Mesenchymal stem cell (in vitro differentiated cells and primary cell): Measurements from ENCODE around the gene UPK1A.
A peak's percentile ranks its signal among the peaks of the same experiment; 100 is the strongest.

Source experiments
- DNase-seq: peaks from one replicate; pipeline ENCODE4 v3.0.0-alpha.2; 2013
- H2AFZ ChIP-seq: one replicate; pipeline ENCODE4 v1.6.1; 2013; ENCODE audit warnings: low read depth, mild to moderate bottlenecking, control low read depth, inconsistent platforms, low read length, moderate library complexity
- H2AK5ac ChIP-seq: 2 replicates; pipeline ENCODE4 v1.6.1; 2013; ENCODE audit warnings: low read length, moderate library complexity, mild to moderate bottlenecking, inconsistent platforms; ENCODE audit not compliant: severe bottlenecking
- H2BK120ac ChIP-seq: one replicate; pipeline ENCODE4 v1.6.1; 2013; ENCODE audit warnings: low read depth, mild to moderate bottlenecking, inconsistent platforms, low read length, moderate library complexity
- H2BK12ac ChIP-seq, 2 experiments: one replicate each; pipeline ENCODE4 v1.6.1; 2013; ENCODE audit warnings: inconsistent platforms in 2 of 2, low read length in 2 of 2, mild to moderate bottlenecking in 2 of 2, moderate library complexity in 2 of 2, control low read depth in 1 of 2
- H2BK15ac ChIP-seq: one replicate; pipeline ENCODE4 v1.6.1; 2013; ENCODE audit warnings: mild to moderate bottlenecking, low read depth, inconsistent platforms; ENCODE audit not compliant: poor library complexity, severe bottlenecking
- H2BK5ac ChIP-seq: 2 replicates; pipeline ENCODE4 v1.6.1; 2013; ENCODE audit warnings: low read depth, mild to moderate bottlenecking, low read length, control low read depth, inconsistent platforms; ENCODE audit not compliant: poor library complexity, severe bottlenecking
- H3K14ac ChIP-seq, 2 experiments: one replicate each; pipeline ENCODE4 v1.6.1; 2013; ENCODE audit warnings: inconsistent platforms in 2 of 2, low read length in 2 of 2, control low read depth in 1 of 2, mild to moderate bottlenecking in 1 of 2, moderate library complexity in 1 of 2
- H3K18ac ChIP-seq, 2 experiments: one replicate each; pipeline ENCODE4 v1.6.1; 2013; ENCODE audit warnings: inconsistent platforms in 2 of 2, low read length in 2 of 2, control low read depth in 1 of 2, low read depth in 1 of 2, mild to moderate bottlenecking in 1 of 2
- H3K23ac ChIP-seq, 2 experiments: one replicate each; pipeline ENCODE4 v1.6.1; 2013; ENCODE audit warnings: inconsistent platforms in 2 of 2, low read length in 2 of 2, mild to moderate bottlenecking in 2 of 2, moderate library complexity in 2 of 2, control low read depth in 1 of 2
- H3K27ac ChIP-seq: 2 replicates; pipeline ENCODE4 v1.5.1; 2013; ENCODE audit warnings: mild to moderate bottlenecking, moderate library complexity, low read length, control low read depth, inconsistent platforms; ENCODE audit not compliant: poor library complexity, severe bottlenecking
- H3K27me3 ChIP-seq, 2 experiments: 2 replicates each; pipeline versions ENCODE4 v1.6.1 to v1.7.0; 2013; ENCODE audit warnings: low read length in 2 of 2, mild to moderate bottlenecking in 2 of 2, moderate library complexity in 2 of 2, control low read depth in 1 of 2, inconsistent platforms in 1 of 2; ENCODE audit not compliant: control insufficient read depth in 1 of 2, insufficient read depth in 1 of 2
- H3K36me3 ChIP-seq, 2 experiments: 2 replicates each; pipeline versions ENCODE4 v1.6.1 to v1.7.0; 2013; ENCODE audit warnings: low read length in 2 of 2, control low read depth in 1 of 2, inconsistent platforms in 1 of 2, low read depth in 1 of 2, mild to moderate bottlenecking in 1 of 2; ENCODE audit not compliant: insufficient read depth in 2 of 2, control insufficient read depth in 1 of 2
- H3K4ac ChIP-seq, 2 experiments: one replicate each; pipeline ENCODE4 v1.6.1; 2013; ENCODE audit warnings: inconsistent platforms in 2 of 2, low read length in 2 of 2, mild to moderate bottlenecking in 2 of 2, moderate library complexity in 2 of 2, control low read depth in 1 of 2, low read depth in 1 of 2
- H3K4me1 ChIP-seq: 2 replicates; pipeline ENCODE4 v1.6.1; 2013; ENCODE audit warnings: low read depth, low read length, control low read depth; ENCODE audit not compliant: control insufficient read depth, insufficient read depth
- H3K4me2 ChIP-seq: 2 replicates; pipeline ENCODE4 v1.6.1; 2013; ENCODE audit warnings: low read length, mild to moderate bottlenecking, inconsistent platforms; ENCODE audit not compliant: poor library complexity, severe bottlenecking
- H3K4me3 ChIP-seq, 2 experiments: 2 replicates each; pipeline versions ENCODE4 v1.5.1 to v1.7.0; 2013; ENCODE audit warnings: low read length in 2 of 2, mild to moderate bottlenecking in 2 of 2, control low read depth in 1 of 2, low read depth in 1 of 2; ENCODE audit not compliant: insufficient read depth in 1 of 2
- H3K79me1 ChIP-seq: replicated peaks from 2 replicates; pipeline ENCODE4 v1.6.1; 2013; ENCODE audit warnings: mild to moderate bottlenecking, control low read depth, low read length, inconsistent platforms; ENCODE audit not compliant: poor library complexity, severe bottlenecking
- H3K9ac ChIP-seq: 2 replicates; pipeline ENCODE4 v1.7.0; 2013; ENCODE audit warnings: mild to moderate bottlenecking, low read length, moderate library complexity
- H3K9me3 ChIP-seq: 2 replicates; pipeline ENCODE4 v1.7.0; 2013; ENCODE audit warnings: mild to moderate bottlenecking, low read length; ENCODE audit not compliant: control insufficient read depth
- H4K8ac ChIP-seq: one replicate; pipeline ENCODE4 v1.6.1; 2013; ENCODE audit warnings: inconsistent platforms, mild to moderate bottlenecking, low read length, moderate library complexity
- H4K91ac ChIP-seq: one replicate; pipeline ENCODE4 v1.6.1; 2013; ENCODE audit warnings: mild to moderate bottlenecking, low read length, inconsistent platforms
- WGBS: methylation state at CpG from one replicate; pipeline ENCODE4 v1.1.7; 2013; ENCODE audit warnings: mixed read lengths; 5-methylcytosine and 5-hydroxymethylcytosine counted together

UPK1A gene

DNA sequence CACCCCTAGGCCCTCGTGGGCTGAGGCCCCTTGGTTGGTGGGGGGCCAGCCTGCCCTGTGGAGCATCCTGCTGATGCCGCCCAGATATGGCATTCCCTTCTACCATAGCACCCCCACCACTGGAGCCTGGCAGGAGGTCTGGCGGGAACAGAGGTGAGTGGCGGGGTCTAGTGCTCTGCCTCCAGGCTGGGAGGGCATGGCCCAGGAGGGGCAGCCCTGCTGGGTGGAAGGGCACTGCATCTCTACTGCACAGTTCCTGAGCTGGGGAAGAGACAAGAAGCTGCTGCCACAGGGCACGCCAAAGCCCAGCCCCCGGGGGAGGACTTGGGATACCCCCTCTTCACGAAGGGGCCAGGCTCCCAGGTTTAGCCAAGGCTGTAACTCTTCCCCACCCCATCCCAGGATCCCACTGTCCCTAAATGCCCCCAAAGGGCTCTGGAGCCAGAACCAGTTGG lies 49.1 kb downstream of the UPK1A start:
- peaks cover 17% of the 10 kb centered on the region for H3K79me1 ChIP-seq
- no peak overlapping the region for H3K23ac ChIP-seq
- peaks cover 0 to 27% of the 10 kb centered on the region in 2 experiments for H3K27me3 ChIP-seq
- H3K4me2 ChIP-seq, result no peak overlapping the region
- peaks cover 23% of the 10 kb centered on the region for H3K4me1 ChIP-seq
- H3K4me3 ChIP-seq, result peak overlapping the region in 1 of 2 experiments; percentile 97
- no peak overlapping the region for H4K91ac ChIP-seq
- peak overlapping the region in 1 of 2 experiments; percentile 35 for H3K4ac ChIP-seq
- H2BK120ac ChIP-seq, result no peak overlapping the region
- peak overlapping the region; percentile 87 for H3K9ac ChIP-seq
- no peak overlapping the region for H3K18ac ChIP-seq
- no peak overlapping the region for H4K8ac ChIP-seq
- WGBS, result 89% methylated on average over 7 of the region's 7 CpGs
- DNase-seq, result no peak
- H2AFZ ChIP-seq, result no peak overlapping the region
- H2AK5ac ChIP-seq, result no peak overlapping the region
- H2BK15ac ChIP-seq, result no peak overlapping the region
- H3K14ac ChIP-seq, result no peak overlapping the region
- no peak overlapping the region for H2BK12ac ChIP-seq
- H3K9me3 ChIP-seq, result no peaks in the 10 kb centered on the region
- no peak overlapping the region for H3K27ac ChIP-seq
- no peak overlapping the region for H2BK5ac ChIP-seq
- peaks cover 4 to 9% of the 10 kb centered on the region in 2 experiments for H3K36me3 ChIP-seq

DNA sequence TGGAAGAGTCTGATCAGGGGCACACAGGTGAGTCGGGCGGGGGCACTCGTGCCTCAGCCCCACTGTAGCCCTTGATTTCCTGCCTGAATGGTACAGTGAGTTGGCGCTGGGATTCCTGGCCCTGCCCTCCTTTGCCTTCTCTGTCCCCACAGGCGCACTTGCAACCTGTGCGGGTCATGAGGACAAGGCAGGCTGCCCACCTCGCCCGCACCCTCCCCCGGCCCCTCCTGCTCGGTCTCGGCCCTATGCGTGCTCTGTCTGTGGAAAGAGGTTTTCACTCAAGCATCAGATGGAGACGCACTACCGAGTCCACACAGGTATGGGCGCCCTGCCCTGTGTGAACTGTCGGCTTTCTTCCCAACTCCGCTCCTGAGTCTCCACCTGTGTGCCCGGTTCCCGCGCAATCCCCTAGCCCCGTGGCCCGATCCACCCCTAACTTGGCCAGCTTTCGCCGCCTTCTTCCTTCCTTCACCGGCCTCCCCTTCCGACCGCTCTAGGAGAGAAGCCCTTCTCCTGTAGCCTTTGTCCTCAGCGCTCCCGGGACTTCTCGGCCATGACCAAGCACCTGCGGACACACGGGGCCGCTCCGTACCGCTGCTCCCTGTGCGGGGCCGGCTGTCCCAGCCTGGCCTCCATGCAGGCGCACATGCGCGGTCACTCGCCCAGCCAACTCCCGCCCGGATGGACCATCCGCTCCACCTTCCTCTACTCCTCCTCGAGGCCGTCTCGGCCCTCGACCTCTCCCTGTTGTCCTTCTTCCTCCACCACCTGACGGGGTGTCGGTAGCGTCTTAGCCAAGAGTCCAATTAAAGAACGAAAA lies 49.9 kb downstream of the UPK1A start:
- peak overlapping the region in 1 of 2 experiments; percentile 63 for H3K23ac ChIP-seq
- 7% methylated on average over 52 of the region's 52 CpGs for WGBS

DNA sequence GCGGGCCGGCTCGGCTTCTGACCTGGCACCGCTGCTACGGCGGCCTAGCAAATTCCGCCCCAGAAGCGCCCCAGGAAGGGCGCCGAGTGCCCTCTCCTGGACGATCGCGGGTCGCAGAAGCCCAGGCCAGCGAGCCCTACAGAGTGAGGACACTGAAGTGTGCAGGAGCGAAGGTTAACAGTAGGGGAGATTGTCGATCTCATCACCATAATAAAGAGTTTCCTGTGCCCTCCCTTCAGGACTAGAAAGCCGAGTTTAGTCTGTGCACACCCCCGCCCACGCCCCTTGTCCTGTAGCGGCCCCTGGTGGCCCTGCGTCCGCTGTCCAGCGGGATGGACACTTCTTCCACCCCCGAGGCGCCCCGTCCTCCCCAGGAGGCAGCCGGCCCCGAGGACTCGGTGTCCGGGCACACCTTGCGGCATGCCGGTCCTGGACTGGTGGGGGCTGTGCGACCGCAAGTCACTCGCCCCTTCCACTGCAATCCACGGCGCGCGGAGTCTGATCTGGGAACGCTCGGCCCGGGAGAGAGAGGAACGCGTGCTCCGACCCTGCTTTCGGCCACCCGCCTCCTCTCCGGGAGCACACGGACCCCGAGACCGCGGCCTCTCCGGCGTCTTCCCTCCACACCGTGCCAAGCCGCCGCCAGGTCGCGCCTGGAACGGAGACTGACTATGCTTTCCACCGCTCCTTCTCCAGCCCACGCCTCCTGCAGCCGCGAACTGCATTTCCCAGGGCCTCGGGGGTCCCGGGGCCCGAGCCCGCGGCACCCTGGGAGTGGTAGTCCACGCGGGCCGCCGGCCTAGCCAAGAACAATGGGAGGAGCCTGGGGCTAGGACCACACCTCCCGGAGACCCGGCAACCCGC lies 50.7 kb downstream of the UPK1A start:
- Histone ChIP-seq H3K79me1 (peaks cover 24% of the 10 kb centered on the region), H4K8ac (peak overlapping the region; percentile 94), H3K18ac (peak overlapping the region; percentile 69 to 96), H3K4me3 (peak overlapping the region; percentile 70 to 97), H3K23ac (peak overlapping the region in 1 of 2 experiments; percentile 77), H2BK15ac (peak overlapping the region; percentile 78), H3K4me2 (peak overlapping the region; percentile 98), H3K27me3 (peaks cover 0 to 23% of the 10 kb centered on the region in 2 experiments), H3K27ac (peak overlapping the region; percentile 75), H2AK5ac (no peak overlapping the region), H3K36me3 (peaks cover 15 to 26% of the 10 kb centered on the region in 2 experiments), H3K4ac (peak overlapping the region; percentile 78 to 79), H3K9ac (peak overlapping the region; percentile 87), H3K4me1 (peaks cover 23% of the 10 kb centered on the region), H3K14ac (peak overlapping the region in 1 of 2 experiments; percentile 98), H3K9me3 (no peaks in the 10 kb centered on the region), H2BK120ac (no peak overlapping the region), H2BK5ac (no peak overlapping the region), H2AFZ (peak overlapping the region; percentile 100), H4K91ac (peak overlapping the region; percentile 60), H2BK12ac (peak overlapping the region in 1 of 2 experiments; percentile 95)
- DNase-seq, result peak; percentile 97
- under 1% methylated on average over 62 of the region's 77 CpGs for WGBS

More for the DNA sequence above, 49.9 kb downstream of the UPK1A start:
- Histone ChIP-seq H3K4me3 (peak overlapping the region; percentile 70 to 97), H3K79me1 (peaks cover 21% of the 10 kb centered on the region), H3K4me2 (peak overlapping the region; percentile 98), H2BK5ac (no peak overlapping the region), H3K9me3 (no peaks in the 10 kb centered on the region), H2BK12ac (peak overlapping the region in 1 of 2 experiments; percentile 45), H2AFZ (peak overlapping the region; percentile 93), H3K14ac (peak overlapping the region in 1 of 2 experiments; percentile 70), H3K27ac (peak overlapping the region; percentile 75), H2BK15ac (no peak overlapping the region), H3K36me3 (peaks cover 9 to 17% of the 10 kb centered on the region in 2 experiments), H3K4ac (peak overlapping the region; percentile 73 to 78), H3K18ac (peak overlapping the region; percentile 69 to 78), H3K4me1 (peaks cover 23% of the 10 kb centered on the region), H3K27me3 (peaks cover 0 to 23% of the 10 kb centered on the region in 2 experiments), H3K9ac (peak overlapping the region; percentile 87), H4K91ac (peak overlapping the region; percentile 60), H2AK5ac (no peak overlapping the region), H2BK120ac (no peak overlapping the region), H4K8ac (peak overlapping the region; percentile 94)
- no peak for DNase-seq
